LNCaP clone FGC (cell line): ENCODE measurements around the gene PRXL2A.
"Not testable (repeated sequence)": the region's sequence is repeated elsewhere in the genome, so short reads cannot be mapped to it uniquely, and the experiment has no call there.

Experiments
- DNase-seq: peaks from one replicate; pipeline ENCODE4 v3.0.0-alpha.2; 2011; ENCODE audit warnings: low read depth
- H3K4me3 ChIP-seq: 2 replicates; pipeline ENCODE4 v1.5.1; 2011; ENCODE audit warnings: mild to moderate bottlenecking, low read depth, low read length, control low read depth
- TF ChIP-seq, protein P1 (sequence below): IDR thresholded peaks from 2 replicates; pipeline ENCODE4 v1.5.1; 2012; ENCODE audit warnings: mild to moderate bottlenecking; ENCODE audit not compliant: control insufficient read depth, insufficient read depth; ENCODE audit errors: extremely low read depth

The PRXL2A gene

DNA sequence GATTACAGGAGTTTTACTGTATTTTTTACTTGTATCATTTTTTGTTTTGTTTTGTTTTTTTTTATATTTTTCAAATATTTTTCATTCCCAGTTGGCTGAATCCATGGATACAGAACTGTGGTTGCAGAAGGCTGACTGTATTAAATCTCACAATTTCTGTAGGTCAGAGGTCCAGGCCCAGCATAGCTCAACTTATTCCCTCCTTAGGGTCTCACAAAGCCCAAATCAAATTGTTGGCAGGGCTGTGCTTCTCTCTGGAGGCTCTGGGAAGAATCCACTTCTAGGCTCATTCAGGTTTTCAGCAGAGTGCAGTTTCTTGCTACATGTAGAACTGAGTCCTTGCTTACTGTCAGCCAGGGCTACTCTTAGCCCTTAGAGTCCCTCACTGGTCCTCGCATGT, 68.3 kb downstream of the PRXL2A start:
- no peak for DNase-seq
- H3K4me3 ChIP-seq: no peak overlapping the region
- TF ChIP-seq, protein P1, sequence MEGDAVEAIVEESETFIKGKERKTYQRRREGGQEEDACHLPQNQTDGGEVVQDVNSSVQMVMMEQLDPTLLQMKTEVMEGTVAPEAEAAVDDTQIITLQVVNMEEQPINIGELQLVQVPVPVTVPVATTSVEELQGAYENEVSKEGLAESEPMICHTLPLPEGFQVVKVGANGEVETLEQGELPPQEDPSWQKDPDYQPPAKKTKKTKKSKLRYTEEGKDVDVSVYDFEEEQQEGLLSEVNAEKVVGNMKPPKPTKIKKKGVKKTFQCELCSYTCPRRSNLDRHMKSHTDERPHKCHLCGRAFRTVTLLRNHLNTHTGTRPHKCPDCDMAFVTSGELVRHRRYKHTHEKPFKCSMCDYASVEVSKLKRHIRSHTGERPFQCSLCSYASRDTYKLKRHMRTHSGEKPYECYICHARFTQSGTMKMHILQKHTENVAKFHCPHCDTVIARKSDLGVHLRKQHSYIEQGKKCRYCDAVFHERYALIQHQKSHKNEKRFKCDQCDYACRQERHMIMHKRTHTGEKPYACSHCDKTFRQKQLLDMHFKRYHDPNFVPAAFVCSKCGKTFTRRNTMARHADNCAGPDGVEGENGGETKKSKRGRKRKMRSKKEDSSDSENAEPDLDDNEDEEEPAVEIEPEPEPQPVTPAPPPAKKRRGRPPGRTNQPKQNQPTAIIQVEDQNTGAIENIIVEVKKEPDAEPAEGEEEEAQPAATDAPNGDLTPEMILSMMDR: no peak

GRCh38 chr10:80477813-80478212, 69.5 kb downstream of the PRXL2A start:
- H3K4me3 ChIP-seq: no peak overlapping the region
- TF ChIP-seq, protein P1: no peak
- no peak for DNase-seq

- DNase-seq, H3K4me3 ChIP-seq: not testable (repeated sequence)
Observed at GRCh38 chr10:80480373-80480772, 72.0 kb downstream of the PRXL2A start.

- TF ChIP-seq, protein P1: no peak
- no peak for DNase-seq
- no peak overlapping the region for H3K4me3 ChIP-seq
Observed at GRCh38 chr10:80480852-80481251, 72.5 kb downstream of the PRXL2A start.

DNA sequence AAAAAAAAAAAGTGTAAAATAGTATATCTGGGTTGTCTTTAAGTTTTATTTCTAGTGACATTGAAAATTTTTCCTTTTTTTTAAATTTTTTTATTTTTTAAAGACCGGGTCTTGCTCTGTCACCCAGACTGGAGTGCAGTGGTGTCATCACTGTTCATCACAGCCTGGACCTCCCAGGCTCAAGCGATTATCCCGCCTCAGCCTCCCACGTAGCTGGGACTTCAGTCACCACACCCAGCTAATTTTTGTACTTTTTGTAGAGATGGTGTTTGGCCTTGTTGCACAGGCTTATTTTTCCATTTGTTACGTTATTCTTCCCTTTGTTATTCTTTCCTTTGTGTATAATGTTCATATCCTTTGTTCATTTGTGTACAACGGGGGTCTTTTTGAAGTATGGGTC, 75.9 kb downstream of the PRXL2A start:
- no peak for DNase-seq
- H3K4me3 ChIP-seq: no peak overlapping the region
- TF ChIP-seq, protein P1: no peak

DNA sequence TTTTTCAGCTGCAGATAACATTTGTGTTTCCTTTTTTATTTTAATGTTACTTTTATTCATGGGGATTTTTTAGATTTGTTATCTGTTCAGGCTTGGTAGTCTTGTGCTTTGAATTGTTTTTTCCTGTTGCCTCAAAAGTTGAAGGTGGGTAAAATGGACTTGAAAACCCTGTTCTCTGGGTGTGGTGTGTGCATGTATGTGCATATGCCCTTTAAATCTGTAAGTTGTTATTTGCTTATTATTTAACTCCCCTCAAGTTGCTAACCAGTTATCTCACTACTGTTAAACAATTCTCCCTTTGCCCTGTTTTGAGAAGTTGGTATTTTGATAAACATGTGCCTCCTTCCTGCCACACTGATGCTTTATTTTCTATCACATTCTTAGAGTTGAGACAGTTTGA, 76.3 kb downstream of the PRXL2A start:
- no peak for DNase-seq
- no peak overlapping the region for H3K4me3 ChIP-seq
- TF ChIP-seq, protein P1: no peak

DNA sequence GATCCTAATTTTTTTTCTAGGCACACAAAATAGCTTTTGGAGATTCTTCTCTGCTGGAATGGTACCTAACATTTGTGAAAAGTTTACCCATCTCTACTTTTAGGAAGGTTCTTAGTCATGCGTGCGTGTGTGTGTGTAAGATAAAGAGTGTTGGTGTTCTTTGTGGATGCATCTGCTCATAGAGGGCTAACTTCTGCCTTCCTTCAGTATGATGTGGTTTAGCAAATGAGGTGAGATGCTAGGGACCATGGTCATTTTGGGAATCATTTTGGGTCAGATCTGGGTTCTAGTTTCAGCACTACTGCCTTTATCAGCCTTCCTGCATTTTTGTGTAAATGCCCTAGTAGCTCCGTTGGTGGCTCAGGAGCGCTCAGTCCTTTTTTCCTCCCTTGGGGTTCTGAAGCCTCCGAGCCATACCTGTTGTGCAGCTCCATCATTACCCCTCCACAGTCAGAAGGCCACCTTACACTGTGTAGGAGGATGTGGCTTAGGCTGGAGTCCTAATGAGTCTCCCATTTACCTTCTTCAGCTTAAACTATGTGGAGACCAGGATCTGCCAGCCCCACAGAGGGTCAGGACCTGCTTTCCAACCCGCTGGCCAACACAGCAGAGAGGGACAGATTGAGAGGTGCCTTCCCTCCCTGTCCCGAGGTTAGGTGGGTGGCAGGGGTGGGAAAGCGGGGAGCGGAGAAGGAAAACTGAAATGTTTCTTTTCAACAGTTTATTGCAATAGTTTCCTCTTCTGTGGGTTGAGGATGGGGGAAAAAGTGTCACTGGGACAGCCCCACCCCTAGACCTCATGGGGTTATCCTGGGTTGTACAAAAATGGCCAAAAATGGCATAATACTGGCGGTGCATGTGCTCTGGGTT, 77.0 kb downstream of the PRXL2A start:
- H3K4me3 ChIP-seq: no peak overlapping the region
- TF ChIP-seq, protein P1: no peak
- no peak for DNase-seq
